Left lung (tissue), 10 donors: ENCODE results near the gene TENM4. TPM values are rescaled to one million over a fixed set of nuclear protein-coding genes. Genes with fewer than 3 reads are reported as not detected.

Source experiments
- ATAC-seq: fragments of 200-7000 bp; cut with Tn5 transposase; one replicate; pipeline ENCODE4 v1.9.1; 2020; ENCODE audit warnings: moderate library complexity
- DNase-seq, 4 donors: peaks; one replicate each; pipeline ENCODE4 v3.0.0-alpha.2; 2013 to 2020
- H3K27ac ChIP-seq, 2 donors: fragments of 200-600 bp; sonication (generic) in 1 of 2; one replicate each; pipeline versions ENCODE4 v1.5.0 to v1.8.0; 2020 to 2021
- H3K27me3 ChIP-seq, 2 donors: fragments of 200-600 bp; sonication (generic) in 1 of 2; one replicate each; pipeline versions ENCODE4 v1.5.0 to v1.8.0; 2020 to 2021
- H3K36me3 ChIP-seq, 2 donors: fragments of 200-600 bp; sonication (generic) in 1 of 2; one replicate each; pipeline versions ENCODE4 v1.5.0 to v1.8.0; 2020 to 2021
- H3K4me1 ChIP-seq, 2 donors: fragments of 200-600 bp; one replicate each; pipeline ENCODE4 v1.8.0; 2021
- H3K4me3 ChIP-seq, 2 donors: fragments of 200-600 bp; sonication (generic) in 1 of 2; one replicate each; pipeline versions ENCODE4 v1.5.0 to v1.8.0; 2020 to 2021; ENCODE audit warnings: mild to moderate bottlenecking in 1 of 2
- H3K9me3 ChIP-seq, 2 donors: fragments of 200-600 bp; sonication (generic) in 1 of 2; one replicate each; pipeline versions ENCODE4 v1.5.0 to v1.8.0; 2020 to 2021
- intact Hi-C, 2 donors: fragments of 100-400 bp; cut with DNase I; formaldehyde crosslinking; loops; one replicate each; pipeline versions ENCODE4 v1.11.2 to v1.14.2; 2022
- polyA plus RNA-seq, 6 donors: library from polyadenylated mRNA; unstranded; fragments of 120-200 nt; gene quantifications; one replicate each; pipeline ENCODE4 v1.2.1, GENCODE V29; 2013; ENCODE audit not compliant: insufficient read length in 6 of 6
- total RNA-seq, 2 donors: library from RNA; stranded (reverse); fragmentation: NEBNext Ultra II Directional; extraction: Animal tissue kit (Norgen Biotek cat#: 25700); gene quantifications; one replicate each; pipeline ENCODE4 v1.2.1, GENCODE V29; 2021
- TF ChIP-seq, protein P1 (sequence below), 2 donors: fragments of 200-600 bp; sonication (generic) in 1 of 2; IDR thresholded peaks; one replicate each; pipeline versions ENCODE4 v1.5.0 to v1.8.0; 2021; ENCODE audit warnings: antibody characterized with exemption in 2 of 2
- donor health status: DM: no; HTN: yes; CAD: no.
- donor health status: DM: no; HTN: no; CAD: no.

Gene TENM4
- total and polyA plus RNA-seq, 8 donors, result 3.4 to 7.1 (median 5.2) TPM

GRCh38 chr11:79352349-79352703, 88.5 kb downstream of the TENM4 start:
- intact Hi-C loops, result no loop called here
- no peaks in the 10 kb centered on the region for H3K36me3 ChIP-seq
- H3K4me1 ChIP-seq, result no peaks in the 10 kb centered on the region
- TF ChIP-seq, protein P1, sequence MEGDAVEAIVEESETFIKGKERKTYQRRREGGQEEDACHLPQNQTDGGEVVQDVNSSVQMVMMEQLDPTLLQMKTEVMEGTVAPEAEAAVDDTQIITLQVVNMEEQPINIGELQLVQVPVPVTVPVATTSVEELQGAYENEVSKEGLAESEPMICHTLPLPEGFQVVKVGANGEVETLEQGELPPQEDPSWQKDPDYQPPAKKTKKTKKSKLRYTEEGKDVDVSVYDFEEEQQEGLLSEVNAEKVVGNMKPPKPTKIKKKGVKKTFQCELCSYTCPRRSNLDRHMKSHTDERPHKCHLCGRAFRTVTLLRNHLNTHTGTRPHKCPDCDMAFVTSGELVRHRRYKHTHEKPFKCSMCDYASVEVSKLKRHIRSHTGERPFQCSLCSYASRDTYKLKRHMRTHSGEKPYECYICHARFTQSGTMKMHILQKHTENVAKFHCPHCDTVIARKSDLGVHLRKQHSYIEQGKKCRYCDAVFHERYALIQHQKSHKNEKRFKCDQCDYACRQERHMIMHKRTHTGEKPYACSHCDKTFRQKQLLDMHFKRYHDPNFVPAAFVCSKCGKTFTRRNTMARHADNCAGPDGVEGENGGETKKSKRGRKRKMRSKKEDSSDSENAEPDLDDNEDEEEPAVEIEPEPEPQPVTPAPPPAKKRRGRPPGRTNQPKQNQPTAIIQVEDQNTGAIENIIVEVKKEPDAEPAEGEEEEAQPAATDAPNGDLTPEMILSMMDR (IDR thresholded peaks at IDR 0.05), result no peak
- ATAC-seq (no peak), DNase-seq (no peak)
- no peak overlapping the region for H3K27ac ChIP-seq
- H3K9me3 ChIP-seq, result no peaks in the 10 kb centered on the region
- H3K4me3 ChIP-seq, result no peak overlapping the region
- H3K27me3 ChIP-seq, result no peaks in the 10 kb centered on the region

DNA sequence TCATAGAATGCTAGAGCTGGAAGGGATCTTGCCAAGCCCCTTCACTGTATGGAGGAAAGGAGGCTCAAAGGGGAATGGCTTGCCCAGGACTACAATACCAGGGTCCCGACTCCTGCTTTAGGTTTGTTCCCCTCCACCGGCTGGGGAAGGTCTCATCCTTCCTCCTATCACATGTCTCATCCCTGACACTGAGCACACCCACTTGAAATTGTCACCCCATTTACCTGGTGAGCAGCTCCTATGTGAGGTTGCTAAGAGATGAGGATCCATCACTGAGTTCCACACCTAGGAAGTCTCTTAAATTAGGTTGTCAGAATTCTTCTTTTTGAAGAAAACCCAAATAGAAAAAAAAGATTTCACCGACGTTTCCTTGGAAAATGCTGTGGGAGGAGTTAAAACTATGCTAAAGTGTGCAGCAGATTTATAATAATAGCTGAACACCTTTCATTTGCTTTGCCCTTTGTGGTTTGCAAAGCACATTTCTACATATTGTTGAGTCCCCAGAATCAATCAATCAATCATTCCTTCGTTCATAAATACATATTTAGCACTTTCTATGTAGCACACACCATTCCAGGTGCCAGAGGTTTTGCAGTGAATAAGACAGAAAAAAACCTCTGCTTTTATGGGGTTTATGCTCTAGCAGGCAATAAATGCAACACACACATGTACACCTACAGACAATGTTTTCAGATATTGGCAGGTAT, 91.7 kb downstream of the TENM4 start:
- H3K9me3 ChIP-seq, result no peaks in the 10 kb centered on the region
- no peaks in the 10 kb centered on the region for H3K4me1 ChIP-seq
- ATAC-seq (no peak), DNase-seq (no peak)
- TF ChIP-seq, protein P1 (IDR thresholded peaks at IDR 0.05), result no peak
- H3K27me3 ChIP-seq, result no peaks in the 10 kb centered on the region
- H3K27ac ChIP-seq, result no peak overlapping the region
- intact Hi-C loops, result no loop called here
- no peaks in the 10 kb centered on the region for H3K36me3 ChIP-seq
- no peak overlapping the region for H3K4me3 ChIP-seq

GRCh38 chr11:79346021-79346420, 94.8 kb downstream of the TENM4 start:
- H3K9me3 ChIP-seq, result no peaks in the 10 kb centered on the region
- no peaks in the 10 kb centered on the region for H3K4me1 ChIP-seq
- TF ChIP-seq, protein P1 (IDR thresholded peaks at IDR 0.05), result no peak
- H3K4me3 ChIP-seq, result no peak overlapping the region
- H3K36me3 ChIP-seq, result no peaks in the 10 kb centered on the region
- ATAC-seq (no peak), DNase-seq (no peak)
- H3K27ac ChIP-seq, result no peak overlapping the region
- H3K27me3 ChIP-seq, result no peaks in the 10 kb centered on the region
- intact Hi-C loops, result no loop called here

DNA sequence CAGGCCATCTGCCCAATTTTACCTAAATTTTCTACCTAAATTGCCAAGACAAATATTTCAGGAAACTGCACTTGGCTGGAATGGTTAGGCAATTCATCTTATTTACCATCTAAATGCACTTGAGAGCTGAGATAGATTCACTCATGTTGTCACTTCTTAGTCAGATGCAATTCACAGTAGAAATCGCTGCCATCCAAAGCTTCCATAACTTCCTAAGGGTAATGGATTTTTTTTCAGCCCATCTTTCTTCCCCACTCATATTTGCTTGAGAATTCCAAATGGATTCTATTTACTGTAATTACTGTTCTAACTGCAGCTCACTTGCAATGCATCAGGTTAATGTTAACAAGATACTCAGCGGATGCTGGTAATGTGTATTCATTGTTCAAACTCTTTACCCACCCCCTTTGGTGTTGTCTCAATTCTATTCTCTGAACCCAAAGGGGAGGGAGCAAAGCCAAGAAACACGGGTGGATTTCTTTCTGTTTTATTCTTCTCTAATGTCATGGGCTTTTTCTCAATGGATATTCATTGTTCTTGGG, 96.0 kb downstream of the TENM4 start:
- TF ChIP-seq, protein P1 (IDR thresholded peaks at IDR 0.05), result no peak
- intact Hi-C loops, result no loop called here

DNA sequence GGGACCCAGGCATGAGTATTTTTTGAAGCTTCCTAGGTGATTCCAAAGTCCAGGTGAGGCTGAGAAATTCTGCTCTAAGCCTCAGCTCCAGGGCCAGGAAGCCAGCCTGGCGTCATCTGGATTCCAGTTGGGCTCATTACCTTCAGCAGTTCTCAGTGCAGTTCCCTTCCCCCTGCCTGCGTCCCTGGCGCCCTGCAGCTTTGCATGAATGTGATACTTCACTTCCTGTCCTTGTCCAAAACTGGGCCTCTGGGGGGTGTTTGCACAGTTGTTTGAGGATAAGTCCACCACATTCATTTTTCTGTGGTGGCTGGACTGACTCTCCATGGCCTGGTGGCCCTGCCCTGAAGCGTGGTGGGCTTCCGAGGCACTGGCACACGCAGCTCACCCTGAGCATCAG, 98.1 kb downstream of the TENM4 start:
- no peak for DNase-seq
- no peak for ATAC-seq
- Histone ChIP-seq H3K27me3 (no peaks in the 10 kb centered on the region), H3K4me3 (no peak overlapping the region), H3K27ac (no peak overlapping the region), H3K9me3 (no peaks in the 10 kb centered on the region), H3K36me3 (no peaks in the 10 kb centered on the region), H3K4me1 (no peaks in the 10 kb centered on the region)
- intact Hi-C loops, result no loop called here
- TF ChIP-seq, protein P1 (IDR thresholded peaks at IDR 0.05), result no peak

More for the DNA sequence above, 96.0 kb downstream of the TENM4 start:
- Histone ChIP-seq H3K27ac (no peak overlapping the region), H3K36me3 (no peaks in the 10 kb centered on the region), H3K27me3 (no peaks in the 10 kb centered on the region), H3K4me3 (no peak overlapping the region), H3K9me3 (no peaks in the 10 kb centered on the region), H3K4me1 (no peaks in the 10 kb centered on the region)
- no peak for ATAC-seq
- no peak for DNase-seq
